ENCODE results near the gene ZNF346. TPM values are rescaled to one million over a fixed set of nuclear protein-coding genes. Genes with fewer than 3 reads are reported as not detected.

The ZNF346 gene
- total and polyA plus RNA-seq, 2 of the 13 experiments (the other 11 are each of a cell fraction or from before 2014, with no cell fraction given): 8.6 to 19.4 TPM

DNA sequence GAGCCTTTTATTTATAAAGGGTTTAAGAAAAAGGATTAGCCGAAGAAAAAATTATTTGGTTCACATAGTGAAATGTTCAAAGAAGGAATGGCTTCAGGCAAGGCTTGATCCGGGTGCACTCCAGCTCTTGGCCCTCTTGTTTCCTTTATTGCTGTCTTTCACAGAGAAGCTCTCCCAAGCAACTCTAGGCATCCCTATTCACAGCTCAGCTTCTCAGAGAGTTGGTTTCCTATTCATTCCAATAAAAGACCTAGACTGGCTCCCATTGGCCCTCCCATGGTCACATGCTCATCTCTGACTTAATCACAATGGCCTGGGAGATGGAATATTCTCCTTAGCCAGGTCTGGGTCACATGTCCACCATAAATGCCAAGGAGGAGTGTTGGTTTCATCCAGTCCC lies 54.8 kb downstream of the ZNF346 start:
- in situ Hi-C loops (cut with HindIII; ENCODE audit: extremely low pct_ligation_motif_present, low pct_unique_long_range_greater_than_20kb): no loop called here
- no peak overlapping the region for H2AFZ ChIP-seq (ENCODE audit: low read length)
- intact Hi-C loops (cut with micrococcal nuclease; ENCODE audit: unreplicated experiment): no loop called here
- no peak for ATAC-seq
- no peak overlapping the region for H3K4me2 ChIP-seq (ENCODE audit: low read depth, low read length)
- no peaks in the 10 kb centered on the region for H3K79me2 ChIP-seq (ENCODE audit: insufficient read depth, low read length)
- H3K9me3 ChIP-seq (ENCODE audit: low read length): no peaks in the 10 kb centered on the region
- FAIRE-seq: no peak
- CTCF ChIA-PET (ENCODE audit: low intra/inter-chr PET ratio, low total read pairs): no interaction called here
- DNase-seq (ENCODE audit: low spot score): no peak
- no peak overlapping the region for H3K27ac ChIP-seq (ENCODE audit: extremely low read length, insufficient read depth, low read length)
- TF ChIP-seq ZNF329 (CRISPR knock-in tag; IDR thresholded peaks at IDR 0.05; ENCODE audit: low read depth): peak; percentile 97
- no peak for TF ChIP-seq CCDC6 (CRISPR knock-in tag; IDR thresholded peaks at IDR 0.05)
- TF ChIP-seq, protein P1, sequence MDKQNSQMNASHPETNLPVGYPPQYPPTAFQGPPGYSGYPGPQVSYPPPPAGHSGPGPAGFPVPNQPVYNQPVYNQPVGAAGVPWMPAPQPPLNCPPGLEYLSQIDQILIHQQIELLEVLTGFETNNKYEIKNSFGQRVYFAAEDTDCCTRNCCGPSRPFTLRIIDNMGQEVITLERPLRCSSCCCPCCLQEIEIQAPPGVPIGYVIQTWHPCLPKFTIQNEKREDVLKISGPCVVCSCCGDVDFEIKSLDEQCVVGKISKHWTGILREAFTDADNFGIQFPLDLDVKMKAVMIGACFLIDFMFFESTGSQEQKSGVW (CRISPR knock-in tag; IDR thresholded peaks at IDR 0.05; ENCODE audit: borderline replicate concordance): no peak
- H3K4me3 ChIP-seq (replicated peaks in 1 of 3; ENCODE audit: insufficient read depth in 1 of 3, low read depth in 2 of 3, low read length in 3 of 3): no peak overlapping the region
- POLR2A ChIA-PET: interaction anchor here (1.0 to 13.3 kb wide), 2 partner anchors 9 to 21 kb away, joined by 6 to 119 read pairs; partner anchors contain the start of gene FGFR4
- no TSS peak for BruUV-seq (replicated peaks)
- no peak overlapping the region for H3K9ac ChIP-seq (ENCODE audit: insufficient read depth, low read depth, low read length)
- H3K4me1 ChIP-seq (ENCODE audit: insufficient read depth, low read length): peaks cover 17% of the 10 kb centered on the region
- WGBS (ENCODE audit: low lambda C conversion rate): 83% methylated on average over 2 of the region's 2 CpGs
- H3K27me3 ChIP-seq (ENCODE audit: control insufficient read depth in 1 of 2, insufficient read depth in 2 of 2, low read length in 2 of 2): no peaks in the 10 kb centered on the region
- no peaks in the 10 kb centered on the region for H4K20me1 ChIP-seq (ENCODE audit: insufficient read depth, low read length)
- no peaks in the 10 kb centered on the region for H3K36me3 ChIP-seq (replicated peaks in 1 of 2; ENCODE audit: control insufficient read depth in 1 of 2, insufficient read depth in 2 of 2, low read length in 2 of 2)

DNA sequence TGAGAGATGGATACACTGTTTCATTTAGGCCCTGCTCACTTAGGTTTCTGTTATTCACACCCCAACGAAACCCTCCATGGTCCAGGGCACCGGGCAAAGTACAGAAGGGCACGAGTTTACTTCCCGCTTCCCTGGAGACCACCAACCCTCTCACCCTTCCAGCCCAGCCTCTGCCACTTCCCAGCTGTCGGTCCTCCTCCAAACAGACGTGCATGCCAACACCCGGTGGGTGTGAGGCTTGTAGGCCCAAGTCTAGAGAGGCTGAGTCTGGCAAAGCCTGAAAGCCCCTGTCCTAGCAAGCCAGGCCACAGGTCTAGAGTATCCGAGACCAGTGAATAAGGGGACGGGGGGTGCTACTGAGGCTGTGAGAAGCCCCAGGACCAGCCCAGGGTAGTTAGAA lies 57.1 kb downstream of the ZNF346 start:
- no peaks in the 10 kb centered on the region for H3K36me3 ChIP-seq (replicated peaks in 1 of 2; ENCODE audit: control insufficient read depth in 1 of 2, insufficient read depth in 2 of 2, low read length in 2 of 2)
- H3K4me3 ChIP-seq (replicated peaks in 1 of 3; ENCODE audit: insufficient read depth in 1 of 3, low read depth in 2 of 3, low read length in 3 of 3): no peak overlapping the region
- ChIA-PET POLR2A (interaction anchor here (13.3 kb wide), 1 partner anchor 7 kb away, joined by 119 read pairs; the partner anchor contains the start of gene FGFR4), CTCF (ENCODE audit: low intra/inter-chr PET ratio, low total read pairs) (no interaction called here)
- peak; percentile 38 for ATAC-seq
- no peak overlapping the region for H2AFZ ChIP-seq (ENCODE audit: low read length)
- H3K4me1 ChIP-seq (ENCODE audit: insufficient read depth, low read length): peaks cover 24% of the 10 kb centered on the region
- 54% methylated on average over 7 of the region's 9 CpGs for WGBS (ENCODE audit: low lambda C conversion rate)
- H3K9ac ChIP-seq (ENCODE audit: insufficient read depth, low read depth, low read length): no peak overlapping the region
- H3K27me3 ChIP-seq (ENCODE audit: control insufficient read depth in 1 of 2, insufficient read depth in 2 of 2, low read length in 2 of 2): no peaks in the 10 kb centered on the region
- no peaks in the 10 kb centered on the region for H4K20me1 ChIP-seq (ENCODE audit: insufficient read depth, low read length)
- BruUV-seq (replicated peaks): no TSS peak
- FAIRE-seq: no peak
- H3K4me2 ChIP-seq (ENCODE audit: low read depth, low read length): no peak overlapping the region
- H3K79me2 ChIP-seq (ENCODE audit: insufficient read depth, low read length): no peaks in the 10 kb centered on the region
- no peaks in the 10 kb centered on the region for H3K9me3 ChIP-seq (ENCODE audit: low read length)
- no peak overlapping the region for H3K27ac ChIP-seq (ENCODE audit: extremely low read length, insufficient read depth, low read length)
- in situ Hi-C loops (cut with HindIII; ENCODE audit: extremely low pct_ligation_motif_present, low pct_unique_long_range_greater_than_20kb) (no loop called here), intact Hi-C loops (cut with micrococcal nuclease; ENCODE audit: unreplicated experiment) (no loop called here)
- no peak for DNase-seq (ENCODE audit: low spot score)
- TF ChIP-seq, protein P2, sequence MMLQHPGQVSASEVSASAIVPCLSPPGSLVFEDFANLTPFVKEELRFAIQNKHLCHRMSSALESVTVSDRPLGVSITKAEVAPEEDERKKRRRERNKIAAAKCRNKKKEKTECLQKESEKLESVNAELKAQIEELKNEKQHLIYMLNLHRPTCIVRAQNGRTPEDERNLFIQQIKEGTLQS (CRISPR knock-in tag; IDR thresholded peaks at IDR 0.05): no peak
- TF ChIP-seq ZNF558 (CRISPR knock-in tag; IDR thresholded peaks at IDR 0.05; ENCODE audit: borderline replicate concordance) (no peak), SAP130 (CRISPR knock-in tag; IDR thresholded peaks at IDR 0.05; ENCODE audit: low read depth) (no peak), PITX1 (CRISPR knock-in tag; IDR thresholded peaks at IDR 0.05) (no peak), ZNF224 (CRISPR knock-in tag; IDR thresholded peaks at IDR 0.05) (no peak)
- TF ChIP-seq, protein P3, sequence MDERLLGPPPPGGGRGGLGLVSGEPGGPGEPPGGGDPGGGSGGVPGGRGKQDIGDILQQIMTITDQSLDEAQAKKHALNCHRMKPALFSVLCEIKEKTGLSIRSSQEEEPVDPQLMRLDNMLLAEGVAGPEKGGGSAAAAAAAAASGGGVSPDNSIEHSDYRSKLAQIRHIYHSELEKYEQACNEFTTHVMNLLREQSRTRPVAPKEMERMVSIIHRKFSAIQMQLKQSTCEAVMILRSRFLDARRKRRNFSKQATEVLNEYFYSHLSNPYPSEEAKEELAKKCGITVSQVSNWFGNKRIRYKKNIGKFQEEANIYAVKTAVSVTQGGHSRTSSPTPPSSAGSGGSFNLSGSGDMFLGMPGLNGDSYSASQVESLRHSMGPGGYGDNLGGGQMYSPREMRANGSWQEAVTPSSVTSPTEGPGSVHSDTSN (CRISPR knock-in tag; IDR thresholded peaks at IDR 0.05): no peak
- TF ChIP-seq, protein P4, sequence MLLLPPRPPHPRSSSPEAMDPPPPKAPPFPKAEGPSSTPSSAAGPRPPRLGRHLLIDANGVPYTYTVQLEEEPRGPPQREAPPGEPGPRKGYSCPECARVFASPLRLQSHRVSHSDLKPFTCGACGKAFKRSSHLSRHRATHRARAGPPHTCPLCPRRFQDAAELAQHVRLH (CRISPR knock-in tag; IDR thresholded peaks at IDR 0.05; ENCODE audit: borderline replicate concordance, low read depth): no peak
- TF ChIP-seq, protein P5, sequence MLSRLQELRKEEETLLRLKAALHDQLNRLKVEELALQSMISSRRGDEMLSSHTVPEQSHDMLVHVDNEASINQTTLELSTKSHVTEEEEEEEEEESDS (CRISPR knock-in tag; IDR thresholded peaks at IDR 0.05; ENCODE audit: borderline replicate concordance): no peak
